Activated CD4-positive, alpha-beta T cell treated with anti-CD3 and anti-CD28 coated beads, Interleukin-2, amount 50 U/mL, for 4 hours (primary cell): Measurements from ENCODE around the gene DLGAP5.

Experiments used
- DNase-seq, 2 experiments: peaks; one replicate each; pipeline ENCODE4 v3.0.0-alpha.2; 2020

Gene DLGAP5, protein sequence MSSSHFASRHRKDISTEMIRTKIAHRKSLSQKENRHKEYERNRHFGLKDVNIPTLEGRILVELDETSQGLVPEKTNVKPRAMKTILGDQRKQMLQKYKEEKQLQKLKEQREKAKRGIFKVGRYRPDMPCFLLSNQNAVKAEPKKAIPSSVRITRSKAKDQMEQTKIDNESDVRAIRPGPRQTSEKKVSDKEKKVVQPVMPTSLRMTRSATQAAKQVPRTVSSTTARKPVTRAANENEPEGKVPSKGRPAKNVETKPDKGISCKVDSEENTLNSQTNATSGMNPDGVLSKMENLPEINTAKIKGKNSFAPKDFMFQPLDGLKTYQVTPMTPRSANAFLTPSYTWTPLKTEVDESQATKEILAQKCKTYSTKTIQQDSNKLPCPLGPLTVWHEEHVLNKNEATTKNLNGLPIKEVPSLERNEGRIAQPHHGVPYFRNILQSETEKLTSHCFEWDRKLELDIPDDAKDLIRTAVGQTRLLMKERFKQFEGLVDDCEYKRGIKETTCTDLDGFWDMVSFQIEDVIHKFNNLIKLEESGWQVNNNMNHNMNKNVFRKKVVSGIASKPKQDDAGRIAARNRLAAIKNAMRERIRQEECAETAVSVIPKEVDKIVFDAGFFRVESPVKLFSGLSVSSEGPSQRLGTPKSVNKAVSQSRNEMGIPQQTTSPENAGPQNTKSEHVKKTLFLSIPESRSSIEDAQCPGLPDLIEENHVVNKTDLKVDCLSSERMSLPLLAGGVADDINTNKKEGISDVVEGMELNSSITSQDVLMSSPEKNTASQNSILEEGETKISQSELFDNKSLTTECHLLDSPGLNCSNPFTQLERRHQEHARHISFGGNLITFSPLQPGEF

DNA sequence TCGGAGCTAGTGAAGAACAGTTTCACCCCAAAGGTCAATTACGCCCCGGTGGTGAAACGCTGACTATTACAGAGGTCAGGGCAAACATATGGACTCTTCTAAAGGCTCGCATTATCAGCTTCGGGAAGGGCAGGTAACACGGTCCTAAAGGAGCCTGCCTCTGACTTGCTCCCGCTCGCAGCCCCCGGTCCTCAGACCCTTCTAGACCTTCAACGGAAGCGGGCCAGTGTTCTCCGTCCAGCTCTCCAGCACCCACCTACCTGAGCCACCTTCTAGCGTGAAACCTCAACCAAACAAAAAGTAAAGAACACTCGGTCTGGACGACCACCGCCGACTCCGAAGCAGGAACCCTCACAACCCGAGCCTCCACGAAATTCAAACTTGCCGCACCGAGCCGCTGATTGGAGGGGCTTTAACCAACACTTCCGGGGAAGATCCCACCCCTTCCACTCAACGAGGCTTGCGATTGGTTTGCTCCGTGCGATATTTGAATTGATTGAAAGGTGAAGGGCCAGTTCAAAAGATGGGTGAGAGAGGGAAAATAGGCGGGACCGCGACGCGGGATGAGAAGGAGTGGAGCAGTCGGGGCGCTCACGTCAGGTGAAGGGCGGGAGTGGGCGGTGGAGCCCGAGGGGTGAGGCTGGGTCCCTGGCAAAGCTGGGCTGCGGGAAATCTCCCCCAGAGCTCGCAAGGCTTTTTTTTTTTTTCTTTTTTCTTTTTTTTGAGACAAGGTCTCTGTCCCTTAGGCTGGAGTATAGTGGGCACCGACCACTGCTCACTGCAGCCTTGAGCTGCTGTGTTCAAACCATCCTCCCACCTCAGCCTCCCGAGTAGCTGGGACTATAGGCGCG, at the start of gene DLGAP5:
TSS of gene DLGAP5 (minus strand) at position 383 of the 851 bp plus-strand sequence. CDS start 2,406 bp downstream, outside the sequence.
- DNase-seq: peak; percentile 83 to 84

DNA sequence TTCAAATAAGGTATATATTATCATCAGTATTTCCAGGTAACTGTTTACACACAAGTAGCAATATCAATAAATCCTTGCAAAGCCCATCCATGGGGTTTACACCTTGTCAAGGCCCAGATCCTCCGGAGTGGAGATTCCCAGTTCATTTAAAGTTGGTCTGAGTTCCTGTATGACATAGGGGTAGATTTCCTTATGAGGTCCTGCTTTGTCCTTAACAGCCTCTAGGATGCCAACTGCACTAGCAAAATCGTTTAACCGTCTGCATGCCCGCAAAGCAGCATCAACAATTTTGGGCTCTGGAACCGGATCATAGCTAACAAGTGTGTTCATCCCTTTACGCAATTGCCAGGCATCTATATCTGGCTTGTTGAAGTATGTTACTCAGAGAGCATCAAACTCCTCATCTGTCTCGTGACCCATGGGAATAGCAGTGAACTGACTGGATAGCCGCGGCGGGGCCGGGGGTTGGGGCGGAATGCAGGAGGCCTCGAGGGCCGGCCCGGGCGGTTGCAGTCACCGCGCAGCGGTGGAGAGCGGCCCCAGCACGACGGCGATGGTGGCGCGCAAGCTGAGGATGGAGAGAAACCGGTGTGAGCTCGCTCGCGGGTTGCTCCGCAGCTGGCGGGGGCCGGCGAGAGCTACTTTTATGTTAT, 49.3 kb upstream of the DLGAP5 start:
- DNase-seq: no peak

DNA sequence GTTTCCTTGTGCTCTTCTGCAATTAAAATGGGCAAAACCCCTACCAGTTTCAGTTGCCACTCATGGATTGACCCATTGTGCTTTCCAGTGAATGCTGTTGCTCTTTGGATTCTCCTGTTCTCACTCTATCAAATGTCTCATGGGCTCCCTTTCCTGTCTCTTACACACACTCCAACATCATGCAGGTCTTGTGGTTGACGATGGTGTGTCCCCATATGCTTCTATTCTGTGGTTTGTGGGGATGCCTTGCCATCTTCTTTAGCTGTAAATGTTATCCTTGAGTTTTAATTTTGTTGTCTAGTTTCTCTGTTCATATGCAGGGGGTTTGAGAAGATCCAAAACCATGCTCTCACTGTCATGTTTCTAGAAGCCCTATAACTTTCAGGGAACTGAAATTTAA, 47.9 kb upstream of the DLGAP5 start:
- DNase-seq: no peak

DNA sequence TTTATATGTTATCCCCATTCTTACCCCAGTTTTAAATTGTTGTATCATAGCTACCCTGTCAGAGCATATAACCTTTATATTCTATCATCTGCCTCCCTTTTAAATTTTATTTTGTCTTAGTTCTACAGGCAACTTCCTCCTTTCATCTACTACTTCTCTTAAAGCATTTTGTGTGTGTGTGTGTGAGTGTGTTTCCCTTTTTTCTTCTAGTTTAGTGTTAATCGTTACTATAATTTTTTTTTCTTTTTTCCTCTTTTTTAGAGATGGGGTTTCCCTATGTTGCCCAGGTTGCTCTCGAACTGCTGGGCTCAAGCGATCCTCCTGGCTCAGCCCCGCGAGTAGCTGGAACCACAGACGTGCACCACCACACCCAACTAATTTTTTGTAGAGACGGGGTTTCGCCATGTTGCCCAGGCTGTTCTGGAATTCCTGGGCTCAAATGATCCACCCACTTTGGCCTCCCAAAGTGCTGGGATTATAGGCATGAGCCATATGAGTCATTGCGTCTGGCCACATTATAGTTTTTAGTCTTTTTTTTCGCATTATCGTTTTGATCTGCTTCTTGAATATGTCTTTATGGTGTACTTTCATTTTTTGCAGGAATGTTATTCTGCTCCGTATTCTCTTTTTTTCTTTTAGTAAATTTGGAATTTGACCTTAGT, 46.8 kb upstream of the DLGAP5 start:
- no peak for DNase-seq

DNA sequence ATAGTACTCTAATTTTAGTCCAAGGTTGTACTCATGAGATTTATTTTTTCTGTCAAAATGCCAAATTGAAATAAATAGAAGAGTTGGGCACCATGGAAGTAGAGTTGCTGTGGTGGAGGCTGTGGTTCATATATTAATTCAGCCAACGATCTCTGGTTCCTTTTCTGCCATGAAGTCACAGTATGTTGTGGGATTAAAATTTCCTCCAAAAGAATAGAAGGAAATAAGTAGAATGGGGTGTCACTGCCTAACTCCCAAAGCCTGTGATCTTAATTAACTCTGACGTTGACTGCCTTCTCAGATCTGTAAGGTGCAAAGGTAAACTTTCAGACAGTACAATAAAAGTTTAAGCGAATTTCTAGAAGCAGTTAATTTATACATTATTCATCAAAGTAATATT, 42.2 kb upstream of the DLGAP5 start:
- no peak for DNase-seq

DNA sequence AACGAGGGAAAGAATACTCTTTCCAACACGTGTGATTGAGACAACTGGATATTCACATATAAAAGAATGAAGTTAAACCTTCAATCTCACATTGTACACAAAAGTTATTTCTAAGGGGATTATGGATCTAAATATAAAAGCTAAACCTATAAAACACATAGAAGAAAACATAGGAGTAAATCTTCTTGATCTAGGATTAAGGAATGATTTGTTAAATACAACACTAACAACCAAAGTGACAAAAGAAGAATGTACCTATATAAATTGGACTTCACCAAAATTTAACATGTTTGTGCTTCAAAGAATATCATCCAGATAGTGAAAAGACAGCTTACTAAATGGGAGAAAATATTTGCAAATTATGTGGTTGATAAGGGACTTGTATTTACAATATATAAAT, 36.9 kb upstream of the DLGAP5 start:
- DNase-seq: no peak

DNA sequence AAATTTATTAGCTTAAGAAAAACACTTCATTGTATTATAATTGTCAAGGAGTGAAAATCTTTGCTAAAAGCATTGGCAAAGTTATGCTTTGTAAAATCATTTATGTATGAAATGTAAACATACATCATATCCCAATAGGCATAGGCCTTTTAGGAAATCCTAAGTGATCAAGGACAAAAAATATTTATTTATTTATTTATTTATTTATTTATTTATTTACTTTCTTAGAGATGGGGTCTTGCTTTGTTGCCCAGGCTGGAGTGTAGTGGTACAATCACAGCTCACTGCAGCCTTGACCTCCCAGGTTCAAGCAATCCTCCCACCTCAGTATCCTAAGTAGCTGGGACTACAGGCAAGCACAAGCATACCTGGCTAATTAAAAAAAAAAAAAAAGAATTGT, 32.0 kb upstream of the DLGAP5 start:
- DNase-seq: no peak

DNA sequence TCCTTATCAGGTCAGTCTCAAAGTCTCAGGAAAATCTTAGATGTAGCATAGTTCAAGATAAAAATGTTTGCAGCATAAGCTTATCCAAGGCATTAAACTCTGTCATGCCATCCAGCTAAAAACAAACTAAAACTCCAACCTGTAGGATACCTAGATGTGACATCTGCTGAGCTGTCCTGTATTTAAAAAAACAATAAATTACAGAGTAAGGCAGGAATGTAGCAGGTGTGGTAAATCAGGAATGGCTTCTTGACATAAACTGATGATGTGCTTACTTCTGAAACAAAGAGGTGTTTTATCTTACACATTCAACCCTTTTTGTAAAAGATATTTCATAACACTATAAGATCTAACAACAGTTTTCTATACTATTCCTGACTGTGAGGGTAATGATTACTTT, 30.6 kb upstream of the DLGAP5 start:
- no peak for DNase-seq

DNA sequence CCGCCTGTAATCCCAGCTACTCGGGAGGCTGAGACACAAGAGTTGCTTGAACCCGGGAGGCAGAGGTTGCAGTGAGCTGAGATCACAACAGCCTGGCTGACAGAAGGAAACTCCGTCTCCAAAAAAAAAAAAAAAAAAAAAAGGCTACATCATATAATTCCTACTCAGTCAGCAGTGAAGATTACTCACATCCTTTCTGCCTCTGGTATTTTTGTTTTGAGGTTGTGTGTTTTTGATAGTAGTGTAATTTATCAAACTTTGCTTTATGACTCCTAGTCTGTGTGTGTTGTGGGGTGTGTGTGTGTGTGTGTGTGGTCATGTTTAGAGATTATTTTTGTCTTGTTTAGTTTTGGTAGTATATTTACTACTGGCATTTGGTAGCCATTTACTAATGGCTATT, 29.8 kb upstream of the DLGAP5 start:
- DNase-seq: no peak

DNA sequence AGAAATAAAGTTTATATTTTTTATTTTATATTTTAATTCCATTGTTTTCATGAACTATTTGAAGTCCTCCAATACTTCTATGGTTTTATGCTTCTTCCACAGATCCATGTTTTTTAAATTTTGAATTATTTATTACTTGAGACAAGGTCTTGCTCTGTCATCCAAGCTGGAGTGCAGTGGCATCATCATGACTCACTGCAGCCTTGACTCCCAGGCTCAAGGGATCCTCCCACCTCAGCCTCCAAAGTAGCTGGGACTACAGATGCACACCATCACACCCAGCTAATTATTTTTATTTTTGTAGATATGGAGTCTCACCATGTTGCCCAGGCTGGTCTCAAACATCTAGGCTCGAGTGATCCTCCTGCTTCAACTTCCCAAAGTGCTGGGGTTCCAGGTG, 28.8 kb upstream of the DLGAP5 start:
- DNase-seq: no peak

DNA sequence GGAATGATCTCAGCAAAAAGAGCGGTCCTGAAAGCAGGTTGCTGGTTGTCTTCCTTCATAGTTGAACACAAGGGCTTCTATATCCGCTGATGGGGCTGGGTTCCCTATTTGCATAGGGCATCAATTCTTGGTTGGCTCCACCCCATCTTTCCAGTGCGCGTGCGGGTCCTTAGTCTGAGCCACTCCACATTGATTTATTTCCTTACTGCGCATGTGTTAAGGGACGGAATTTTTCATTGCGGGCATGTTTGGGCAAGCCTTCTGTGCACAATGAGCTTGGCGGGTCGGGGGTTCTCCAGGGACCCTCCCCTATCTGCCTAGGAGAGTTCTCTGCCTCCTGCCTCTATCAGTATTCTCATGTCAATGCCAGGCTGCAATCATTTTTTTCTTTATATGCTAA, 21.2 kb upstream of the DLGAP5 start:
- no peak for DNase-seq

DNA sequence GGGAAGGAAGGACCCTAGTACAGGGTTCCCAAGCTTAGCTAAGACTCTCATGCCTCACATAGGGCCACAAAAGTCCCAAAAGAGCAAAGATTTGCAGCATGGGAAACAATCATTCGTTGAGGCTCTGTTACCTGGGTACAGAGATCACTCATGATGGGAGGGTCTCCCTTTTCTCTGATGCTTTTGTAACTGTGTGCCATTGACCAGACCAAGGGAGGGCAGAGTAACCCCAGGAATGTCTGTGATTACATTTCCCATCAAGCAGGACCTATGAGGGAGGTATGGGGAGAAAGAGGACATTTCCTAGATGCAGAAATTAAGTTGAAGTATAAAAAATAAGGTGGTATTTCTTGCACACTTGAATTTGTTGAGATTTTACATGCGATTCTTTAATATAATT, 16.4 kb upstream of the DLGAP5 start:
- DNase-seq: no peak

DNA sequence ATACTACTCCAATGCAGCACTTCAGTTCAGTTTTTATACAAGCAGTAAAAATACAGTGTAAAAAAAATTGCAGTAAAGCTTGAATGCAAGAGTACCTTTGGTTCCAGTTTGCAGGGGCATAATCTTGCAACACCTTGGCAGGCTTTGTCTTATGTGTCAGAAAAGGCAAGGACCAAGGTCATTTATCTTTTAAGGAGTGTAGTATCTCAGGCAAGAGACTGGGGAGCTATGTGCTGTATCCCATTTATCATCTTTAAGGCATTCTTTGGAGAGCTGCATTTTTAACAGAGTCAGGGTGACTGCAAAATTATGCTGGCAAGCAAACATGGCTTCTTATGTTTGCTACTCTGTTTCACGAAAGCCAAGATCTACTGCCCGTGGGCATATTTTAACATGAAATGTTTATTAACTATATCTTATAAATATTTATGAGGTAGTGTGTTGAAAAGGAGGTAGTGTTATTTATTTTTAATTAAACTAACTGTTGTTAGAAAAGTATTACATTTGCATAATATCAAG, 14.8 kb upstream of the DLGAP5 start:
- DNase-seq: no peak

DNA sequence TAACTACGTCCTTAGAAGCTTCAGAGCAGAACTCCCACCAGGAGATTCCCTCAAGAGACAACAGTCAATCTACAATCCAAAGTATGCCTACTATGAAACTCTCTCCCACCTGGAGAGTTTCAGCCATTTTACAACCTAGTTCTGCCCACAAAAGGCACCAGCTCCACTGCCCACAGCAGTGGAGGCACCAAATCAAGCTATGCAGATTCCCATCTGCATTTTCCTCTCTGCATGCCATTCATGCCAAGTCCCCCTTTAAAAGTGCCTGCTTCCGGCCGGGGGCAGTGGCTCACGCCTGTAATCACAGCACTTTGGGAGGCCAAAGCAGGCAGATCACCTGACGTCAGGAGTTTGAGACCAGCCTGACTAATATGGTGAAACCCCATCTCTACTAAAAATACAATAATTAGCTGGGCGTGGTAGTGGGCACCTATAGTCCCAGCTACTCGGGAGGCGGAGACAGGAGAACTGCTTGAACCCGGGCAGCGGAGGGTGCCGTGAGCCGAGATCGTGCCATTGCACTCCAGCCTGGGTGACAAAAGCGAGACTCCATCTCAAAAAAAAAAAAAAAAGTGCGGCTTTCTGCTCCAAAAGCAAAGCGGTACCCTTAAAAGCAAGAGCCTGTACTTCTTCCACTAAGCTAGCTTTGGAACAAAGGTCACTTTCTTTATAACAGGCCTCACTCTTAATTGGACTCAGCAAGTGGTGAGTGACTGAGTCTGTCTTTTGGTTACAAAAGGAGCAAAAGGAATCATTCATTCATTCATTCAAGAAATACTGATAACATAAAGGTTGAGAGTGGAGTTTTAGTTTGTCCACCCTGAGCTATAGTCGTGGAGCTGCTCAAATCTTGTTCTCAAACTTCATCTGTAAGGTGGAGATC, 10.1 kb upstream of the DLGAP5 start:
- no peak for DNase-seq

DNA sequence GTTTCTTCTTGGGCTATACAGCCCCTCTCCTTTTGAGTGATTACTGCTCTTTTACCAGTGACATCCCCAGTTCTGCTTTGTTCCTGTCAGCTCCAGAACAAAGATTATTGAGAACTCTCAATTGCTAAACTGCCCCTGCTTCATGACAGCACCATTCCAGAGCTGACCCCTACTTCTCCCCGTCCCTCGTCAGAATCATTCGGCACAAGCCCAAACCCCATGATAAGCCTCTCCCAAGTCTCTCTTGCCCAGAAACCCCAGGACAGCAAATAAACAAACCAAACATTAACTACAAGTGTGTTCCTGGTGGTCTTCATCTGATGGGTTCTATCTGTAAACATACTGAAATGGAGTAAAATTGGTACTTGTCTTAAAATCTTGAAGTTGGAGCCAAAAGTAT, 9.3 kb upstream of the DLGAP5 start:
- no peak for DNase-seq

DNA sequence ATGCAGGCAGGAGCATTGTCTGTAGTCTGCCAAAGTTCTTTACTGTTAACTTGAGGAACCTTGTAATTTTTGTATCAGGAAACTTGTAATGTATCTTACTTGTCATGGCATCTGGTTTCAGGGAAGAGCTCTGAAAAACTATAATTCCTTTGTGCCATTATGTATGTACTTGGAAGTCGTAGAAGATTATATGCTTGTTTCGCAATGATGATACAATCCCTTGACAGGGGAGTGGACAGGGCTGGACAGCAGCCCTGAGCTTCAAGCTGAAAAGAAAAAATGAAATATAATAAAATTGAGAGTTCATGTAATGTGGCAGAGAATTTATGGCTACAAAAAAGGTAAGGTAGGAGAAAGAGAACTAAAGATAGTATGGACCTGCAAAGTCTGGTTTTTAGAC, 7.4 kb upstream of the DLGAP5 start:
- DNase-seq: no peak

DNA sequence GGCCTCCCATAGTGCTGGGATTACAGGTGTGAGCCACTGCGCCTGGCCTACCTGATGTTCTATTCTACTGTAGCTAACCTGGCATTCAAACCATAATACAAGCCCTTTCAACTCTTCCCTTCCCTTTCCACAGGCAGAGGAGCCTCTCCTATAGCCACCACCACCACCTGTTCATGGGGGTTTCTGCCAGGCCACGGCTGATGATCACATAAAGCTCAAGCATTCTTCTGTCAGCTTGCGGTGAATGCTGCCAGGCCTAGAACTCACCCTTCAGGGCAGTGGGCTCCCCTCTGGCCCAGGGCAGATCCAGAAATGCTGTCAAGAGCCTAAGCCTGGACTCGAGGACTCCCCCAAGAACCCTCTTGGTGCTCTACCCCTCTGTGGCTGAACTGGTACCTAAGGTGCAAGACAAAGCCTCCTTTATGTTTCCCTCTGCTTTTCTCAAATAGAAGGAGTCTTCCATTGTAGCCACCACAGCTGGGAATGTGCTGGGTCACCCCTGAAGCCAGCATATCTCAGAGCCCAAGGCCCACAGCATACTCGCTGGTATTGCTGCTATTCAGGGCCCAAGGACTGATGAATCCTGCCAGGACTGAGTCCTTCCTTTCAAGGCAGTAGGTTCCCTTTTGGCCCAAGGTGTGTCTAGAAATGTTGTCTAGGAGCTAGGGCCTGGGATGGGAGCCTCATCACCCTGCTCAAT, 3.4 kb upstream of the DLGAP5 start:
- DNase-seq: no peak

DNA sequence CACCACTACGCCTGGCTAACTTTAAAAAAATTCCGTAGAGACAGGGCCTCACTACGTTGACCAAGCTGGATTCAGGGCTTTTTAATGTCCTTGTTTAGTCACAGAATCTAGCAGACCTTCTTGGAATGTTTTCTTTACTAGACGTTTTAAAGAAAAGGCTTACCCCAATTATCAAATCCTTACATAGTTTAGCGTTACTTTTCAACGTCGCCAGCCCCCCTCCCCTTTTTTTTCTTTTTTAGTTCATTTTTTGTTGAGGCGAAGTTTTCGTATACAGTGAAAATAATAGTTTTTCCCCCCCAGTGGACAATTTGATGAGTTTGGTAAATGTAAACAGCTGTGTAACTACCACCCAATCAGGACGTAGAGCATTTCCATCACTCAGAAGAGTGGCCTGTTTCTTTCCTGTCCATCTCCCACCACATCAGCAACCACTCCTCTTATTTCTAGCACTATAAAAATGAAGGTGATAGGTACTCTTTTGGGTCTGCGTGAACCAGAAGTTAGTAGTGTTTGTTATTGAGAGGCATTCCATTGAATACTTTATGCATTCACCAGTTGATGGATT, 753 bp upstream of the DLGAP5 start:
- DNase-seq: no peak

DNA sequence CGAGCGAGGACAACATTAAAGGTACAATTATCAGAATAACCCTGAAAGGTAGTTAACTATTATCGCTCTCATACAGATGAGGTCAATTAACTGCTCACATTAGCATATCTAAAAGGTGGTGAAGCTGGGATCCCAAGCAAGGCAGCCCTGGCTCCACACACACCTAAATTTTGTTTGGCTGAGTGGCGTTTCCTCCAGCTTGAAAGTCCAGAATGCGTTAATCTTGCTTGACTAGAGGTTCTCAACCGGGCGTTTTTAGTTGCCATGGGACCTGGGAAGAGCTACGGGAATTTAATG, 531 bp downstream of the DLGAP5 start:
- DNase-seq: no peak

DNA sequence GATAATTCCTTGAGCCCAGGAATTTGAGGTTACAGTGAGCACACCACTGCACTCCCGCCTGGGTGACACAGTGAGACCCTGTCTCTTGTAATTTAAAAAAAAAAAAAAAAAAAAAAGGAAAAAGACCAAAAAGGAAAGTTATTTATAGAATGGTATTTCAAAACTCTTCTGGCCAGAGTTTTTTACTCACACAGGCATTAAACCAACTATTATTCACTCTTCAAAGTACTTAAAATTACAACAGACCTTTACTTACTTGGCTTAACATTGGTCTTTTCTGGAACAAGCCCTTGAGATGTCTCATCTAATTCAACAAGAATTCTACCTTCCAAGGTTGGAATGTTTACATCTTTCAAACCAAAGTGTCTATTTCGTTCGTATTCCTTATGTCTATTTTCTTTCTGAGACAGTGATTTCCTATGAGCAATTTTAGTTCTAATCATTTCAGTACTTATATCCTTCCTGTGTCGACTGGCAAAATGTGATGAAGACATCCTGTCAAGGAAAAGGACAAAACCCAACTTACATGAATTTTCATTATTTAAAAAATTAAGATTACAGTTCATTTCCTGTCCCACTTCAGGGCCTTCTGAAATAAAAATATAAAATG, 2.6 kb downstream of the DLGAP5 start:
- no peak for DNase-seq
